ENCODE measurements around the gene TMEM120B.

- TF ChIP-seq, protein P1, sequence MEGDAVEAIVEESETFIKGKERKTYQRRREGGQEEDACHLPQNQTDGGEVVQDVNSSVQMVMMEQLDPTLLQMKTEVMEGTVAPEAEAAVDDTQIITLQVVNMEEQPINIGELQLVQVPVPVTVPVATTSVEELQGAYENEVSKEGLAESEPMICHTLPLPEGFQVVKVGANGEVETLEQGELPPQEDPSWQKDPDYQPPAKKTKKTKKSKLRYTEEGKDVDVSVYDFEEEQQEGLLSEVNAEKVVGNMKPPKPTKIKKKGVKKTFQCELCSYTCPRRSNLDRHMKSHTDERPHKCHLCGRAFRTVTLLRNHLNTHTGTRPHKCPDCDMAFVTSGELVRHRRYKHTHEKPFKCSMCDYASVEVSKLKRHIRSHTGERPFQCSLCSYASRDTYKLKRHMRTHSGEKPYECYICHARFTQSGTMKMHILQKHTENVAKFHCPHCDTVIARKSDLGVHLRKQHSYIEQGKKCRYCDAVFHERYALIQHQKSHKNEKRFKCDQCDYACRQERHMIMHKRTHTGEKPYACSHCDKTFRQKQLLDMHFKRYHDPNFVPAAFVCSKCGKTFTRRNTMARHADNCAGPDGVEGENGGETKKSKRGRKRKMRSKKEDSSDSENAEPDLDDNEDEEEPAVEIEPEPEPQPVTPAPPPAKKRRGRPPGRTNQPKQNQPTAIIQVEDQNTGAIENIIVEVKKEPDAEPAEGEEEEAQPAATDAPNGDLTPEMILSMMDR (IDR thresholded peaks at IDR 0.05), result no peak
- TF ChIP-seq ZFX (IDR thresholded peaks at IDR 0.05; ENCODE audit: borderline replicate concordance), result no peak
These were observed 7.4 kb downstream of the TMEM120B start for GRCh38 chr12:121719926-121720414.

All from 22Rv1 (cell line).